ENCODE measurements around the gene SCUBE1.

GRCh38 chr22:43209523-43209890 is 133.7 kb downstream of the SCUBE1 start:
- TF ChIP-seq EP300 (IDR thresholded peaks at IDR 0.05; ENCODE audit: borderline replicate concordance) (no peak), RAD21 (IDR thresholded peaks at IDR 0.05; ENCODE audit: low read depth) (no peak), TEAD4 (IDR thresholded peaks at IDR 0.05) (no peak), YY1 (IDR thresholded peaks at IDR 0.05; ENCODE audit: low read depth) (no peak), CEBPB (IDR thresholded peaks at IDR 0.05) (no peak), TAF1 (IDR thresholded peaks at IDR 0.05; ENCODE audit: low read depth) (no peak), TCF12 (IDR thresholded peaks at IDR 0.05; ENCODE audit: low read depth) (no peak), ZBTB7A (IDR thresholded peaks at IDR 0.05; ENCODE audit: low read depth) (no peak), REST (IDR thresholded peaks at IDR 0.05; ENCODE audit: low read depth) (no peak), FOXM1 (IDR thresholded peaks at IDR 0.05; ENCODE audit: borderline replicate concordance, low read depth) (no peak), EGR1 (IDR thresholded peaks at IDR 0.05) (no peak), NFIC (IDR thresholded peaks at IDR 0.05) (no peak)
- TF ChIP-seq, protein P1, sequence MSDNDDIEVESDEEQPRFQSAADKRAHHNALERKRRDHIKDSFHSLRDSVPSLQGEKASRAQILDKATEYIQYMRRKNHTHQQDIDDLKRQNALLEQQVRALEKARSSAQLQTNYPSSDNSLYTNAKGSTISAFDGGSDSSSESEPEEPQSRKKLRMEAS (IDR thresholded peaks at IDR 0.05) = no peak
- TF ChIP-seq, protein P2, sequence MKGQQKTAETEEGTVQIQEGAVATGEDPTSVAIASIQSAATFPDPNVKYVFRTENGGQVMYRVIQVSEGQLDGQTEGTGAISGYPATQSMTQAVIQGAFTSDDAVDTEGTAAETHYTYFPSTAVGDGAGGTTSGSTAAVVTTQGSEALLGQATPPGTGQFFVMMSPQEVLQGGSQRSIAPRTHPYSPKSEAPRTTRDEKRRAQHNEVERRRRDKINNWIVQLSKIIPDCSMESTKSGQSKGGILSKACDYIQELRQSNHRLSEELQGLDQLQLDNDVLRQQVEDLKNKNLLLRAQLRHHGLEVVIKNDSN (IDR thresholded peaks at IDR 0.05) = no peak
